Activated naive CD8-positive, alpha-beta T cell treated with anti-CD3 and anti-CD28 coated beads for 36 hours (primary cell): Measurements from ENCODE around the gene SUSD2. TPM values are rescaled to one million over a fixed set of nuclear protein-coding genes. Genes with fewer than 3 reads are reported as not detected.

Source experiments
- DNase-seq: peaks from one replicate; pipeline ENCODE4 v3.0.0; 2021
- H3K27ac Mint-ChIP-seq: one replicate; pipeline ENCODE4 v1.8.0; 2022; ENCODE audit warnings: mild to moderate bottlenecking, moderate library complexity, mixed read lengths
- H3K27me3 Mint-ChIP-seq: one replicate; pipeline ENCODE4 v1.8.0; 2022; ENCODE audit warnings: mild to moderate bottlenecking, mixed read lengths
- H3K36me3 Mint-ChIP-seq: one replicate; pipeline ENCODE4 v1.8.0; 2021; ENCODE audit warnings: mild to moderate bottlenecking, mixed read lengths
- H3K4me1 Mint-ChIP-seq: one replicate; pipeline ENCODE4 v1.8.0; 2021; ENCODE audit warnings: mixed read lengths
- H3K4me3 Mint-ChIP-seq: one replicate; pipeline ENCODE4 v1.8.0; 2022; ENCODE audit warnings: mild to moderate bottlenecking, moderate library complexity, mixed read lengths
- H3K9me3 Mint-ChIP-seq: one replicate; pipeline ENCODE4 v1.8.0; 2022; ENCODE audit warnings: mixed read lengths
- total RNA-seq, 2 experiments: library from RNA; stranded (reverse); gene quantifications; one replicate each; pipeline ENCODE4 v1.2.3, GENCODE V29; 2021

SUSD2 gene
- total RNA-seq, 2 experiments from 2014 or later: 0.56 to 0.80 TPM

DNA sequence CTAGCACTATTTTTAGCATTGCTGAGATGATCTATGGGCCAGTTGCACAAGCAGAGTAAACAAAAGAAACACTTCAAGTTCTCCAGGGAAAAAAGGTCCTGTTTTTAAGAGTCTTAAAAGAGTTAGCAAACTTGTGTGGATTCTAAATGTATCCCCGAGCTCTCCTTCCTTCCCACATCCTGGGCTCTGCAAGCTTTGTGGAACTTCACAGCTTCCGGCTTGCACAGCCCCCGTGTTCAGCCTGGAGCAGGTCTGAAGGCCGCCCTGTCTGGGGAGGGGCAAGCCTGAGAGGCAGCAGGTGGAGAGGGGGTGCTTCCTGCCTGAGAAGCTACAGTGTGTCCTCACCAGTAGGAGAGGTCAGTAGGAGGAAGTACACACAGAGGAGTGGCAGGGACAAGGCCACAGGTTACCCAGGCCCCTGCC lies 35.1 kb upstream of the SUSD2 start:
- H3K27ac Mint-ChIP-seq: peak overlapping the region; percentile 49
- peaks cover 63% of the 10 kb centered on the region for H3K4me1 Mint-ChIP-seq
- DNase-seq: no peak
- no peaks in the 10 kb centered on the region for H3K27me3 Mint-ChIP-seq
- H3K36me3 Mint-ChIP-seq: peaks cover 11% of the 10 kb centered on the region
- no peak overlapping the region for H3K4me3 Mint-ChIP-seq
- H3K9me3 Mint-ChIP-seq: no peaks in the 10 kb centered on the region

DNA sequence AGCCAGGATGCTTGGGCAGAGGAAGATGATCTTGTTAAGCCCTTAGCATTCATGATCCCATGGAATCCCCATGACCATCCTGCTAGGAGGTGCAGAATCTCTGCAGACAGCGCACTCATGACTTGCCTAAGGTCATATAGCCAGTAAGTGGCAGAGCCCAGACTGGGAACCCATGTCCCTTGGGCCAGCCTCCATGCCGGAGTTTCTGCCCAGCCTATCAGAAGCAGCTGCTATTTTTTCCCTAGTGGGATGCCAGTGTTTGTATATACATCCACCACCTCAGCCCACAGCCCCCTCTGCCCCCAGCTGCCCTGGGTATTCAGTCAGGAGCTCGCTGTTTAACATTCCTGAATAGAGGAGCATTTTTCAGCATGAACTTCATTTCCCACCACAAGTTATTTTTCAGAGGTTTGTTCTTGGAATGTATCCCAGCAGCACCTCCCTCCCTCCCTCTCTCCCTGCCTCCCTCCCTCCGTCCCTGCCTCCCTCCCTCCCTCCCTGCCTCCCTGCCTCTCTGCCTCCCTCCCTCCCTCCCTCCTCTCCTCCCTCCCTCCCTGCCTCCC lies 34.4 kb upstream of the SUSD2 start:
- Mint-ChIP-seq H3K4me3 (no peak overlapping the region), H3K4me1 (peaks cover 59% of the 10 kb centered on the region)

GRCh38 chr22:24147666-24148065 lies 33.6 kb upstream of the SUSD2 start:
- peaks cover 53% of the 10 kb centered on the region for H3K4me1 Mint-ChIP-seq
- no peaks in the 10 kb centered on the region for H3K27me3 Mint-ChIP-seq
- DNase-seq: no peak
- H3K4me3 Mint-ChIP-seq: no peak overlapping the region
- peaks cover 12% of the 10 kb centered on the region for H3K36me3 Mint-ChIP-seq
- H3K9me3 Mint-ChIP-seq: no peaks in the 10 kb centered on the region
- no peak overlapping the region for H3K27ac Mint-ChIP-seq

More for the DNA sequence above, 34.4 kb upstream of the SUSD2 start:
- Mint-ChIP-seq H3K27me3 (no peaks in the 10 kb centered on the region), H3K27ac (no peak overlapping the region), H3K36me3 (peaks cover 12% of the 10 kb centered on the region), H3K9me3 (no peaks in the 10 kb centered on the region)
- DNase-seq: no peak

- Mint-ChIP-seq H3K9me3 (no peaks in the 10 kb centered on the region), H3K4me1 (peaks cover 55% of the 10 kb centered on the region), H3K27ac (no peak overlapping the region), H3K27me3 (no peaks in the 10 kb centered on the region), H3K36me3 (peaks cover 7% of the 10 kb centered on the region), H3K4me3 (no peak overlapping the region)
- no peak for DNase-seq
These were observed 32.8 kb upstream of the SUSD2 start for GRCh38 chr22:24148266-24149197.

- Mint-ChIP-seq H3K4me3 (no peak overlapping the region), H3K4me1 (peaks cover 56% of the 10 kb centered on the region), H3K9me3 (no peaks in the 10 kb centered on the region), H3K27me3 (no peaks in the 10 kb centered on the region), H3K27ac (no peak overlapping the region), H3K36me3 (peaks cover 7% of the 10 kb centered on the region)
- no peak for DNase-seq
These were observed 32.1 kb upstream of the SUSD2 start for GRCh38 chr22:24149198-24149590.

- Mint-ChIP-seq H3K4me3 (no peak overlapping the region), H3K36me3 (peaks cover 5% of the 10 kb centered on the region), H3K9me3 (no peaks in the 10 kb centered on the region), H3K4me1 (peaks cover 61% of the 10 kb centered on the region), H3K27me3 (no peaks in the 10 kb centered on the region), H3K27ac (peak overlapping the region; percentile 65)
- DNase-seq: no peak
These were observed 27.9 kb upstream of the SUSD2 start for GRCh38 chr22:24153353-24153752.

- peak overlapping the region; percentile 65 for H3K27ac Mint-ChIP-seq
- no peaks in the 10 kb centered on the region for H3K9me3 Mint-ChIP-seq
- H3K36me3 Mint-ChIP-seq: peaks cover 7% of the 10 kb centered on the region
- no peak for DNase-seq
- H3K4me1 Mint-ChIP-seq: peaks cover 63% of the 10 kb centered on the region
- no peaks in the 10 kb centered on the region for H3K27me3 Mint-ChIP-seq
- no peak overlapping the region for H3K4me3 Mint-ChIP-seq
These were observed 27.3 kb upstream of the SUSD2 start for GRCh38 chr22:24153959-24154358.

DNA sequence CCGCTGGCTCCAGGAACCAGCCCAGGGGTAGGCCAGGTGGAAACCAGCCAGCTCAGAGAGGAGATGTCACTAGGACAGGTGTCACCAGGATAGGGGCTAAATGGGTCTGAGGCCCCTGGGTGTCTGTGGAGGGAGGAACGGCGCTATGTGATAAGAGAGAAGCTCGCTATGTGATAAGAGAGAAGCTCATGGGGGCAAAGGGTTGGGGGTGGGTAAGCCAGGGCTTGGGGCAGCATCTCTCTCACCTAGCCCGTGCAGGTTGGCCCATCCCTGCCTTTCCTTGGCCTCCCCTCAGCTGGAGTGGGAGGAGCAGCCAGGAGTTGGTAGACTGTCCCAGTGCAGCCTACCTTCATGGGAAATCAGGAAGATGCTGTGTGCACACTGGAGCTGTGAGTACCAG lies 26.5 kb upstream of the SUSD2 start:
- Mint-ChIP-seq H3K4me3 (peak overlapping the region; percentile 35), H3K27ac (no peak overlapping the region), H3K36me3 (peaks cover 5% of the 10 kb centered on the region), H3K4me1 (peaks cover 62% of the 10 kb centered on the region), H3K27me3 (no peaks in the 10 kb centered on the region), H3K9me3 (no peaks in the 10 kb centered on the region)
- DNase-seq: no peak

DNA sequence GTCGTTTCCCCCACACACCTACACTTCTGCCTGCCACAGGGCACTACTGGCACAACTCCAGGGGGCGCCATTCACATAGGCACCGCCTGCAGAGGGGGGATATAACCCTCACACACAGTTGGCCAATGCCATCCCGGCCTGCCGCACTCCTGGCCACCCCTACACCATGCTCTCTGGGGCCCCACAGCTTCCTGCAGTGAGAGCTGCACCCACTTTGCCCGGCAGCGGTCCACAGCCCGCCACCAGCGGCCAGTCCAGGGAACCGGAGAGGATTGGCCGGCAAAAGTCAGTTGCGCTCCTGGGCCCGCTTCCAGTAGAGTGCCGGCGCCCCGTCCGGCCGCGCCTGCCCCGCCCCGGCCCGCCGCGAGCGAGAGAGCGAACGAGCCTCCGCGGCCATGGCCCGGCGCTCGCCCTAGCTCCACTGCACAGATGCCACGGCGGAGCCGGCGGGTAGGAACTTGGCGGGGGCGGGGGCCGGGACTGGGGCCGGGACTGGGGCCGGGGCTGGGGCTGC lies 25.6 kb upstream of the SUSD2 start:
- DNase-seq: peak; percentile 65
- H3K4me3 Mint-ChIP-seq: peak overlapping the region; percentile 26
- peaks cover 5% of the 10 kb centered on the region for H3K36me3 Mint-ChIP-seq
- H3K27me3 Mint-ChIP-seq: no peaks in the 10 kb centered on the region
- no peaks in the 10 kb centered on the region for H3K9me3 Mint-ChIP-seq
- peaks cover 69% of the 10 kb centered on the region for H3K4me1 Mint-ChIP-seq
- H3K27ac Mint-ChIP-seq: no peak overlapping the region

- Mint-ChIP-seq H3K4me3 (peak overlapping the region; percentile 84), H3K27ac (peak overlapping the region; percentile 92), H3K27me3 (no peaks in the 10 kb centered on the region), H3K4me1 (peaks cover 74% of the 10 kb centered on the region), H3K36me3 (peaks cover 5% of the 10 kb centered on the region), H3K9me3 (no peaks in the 10 kb centered on the region)
- peak; percentile 86 for DNase-seq
These were observed 25.0 kb upstream of the SUSD2 start for GRCh38 chr22:24156141-24156912.

- Mint-ChIP-seq H3K4me1 (peaks cover 79% of the 10 kb centered on the region), H3K36me3 (peaks cover 2% of the 10 kb centered on the region), H3K9me3 (no peaks in the 10 kb centered on the region), H3K27me3 (no peaks in the 10 kb centered on the region), H3K4me3 (peak overlapping the region; percentile 84), H3K27ac (peak overlapping the region; percentile 92)
- peak; percentile 90 for DNase-seq
These were observed 24.1 kb upstream of the SUSD2 start for GRCh38 chr22:24156913-24157821.

GRCh38 chr22:24157822-24158135 lies 23.5 kb upstream of the SUSD2 start:
- peak overlapping the region; percentile 92 for H3K27ac Mint-ChIP-seq
- peaks cover 2% of the 10 kb centered on the region for H3K36me3 Mint-ChIP-seq
- no peaks in the 10 kb centered on the region for H3K27me3 Mint-ChIP-seq
- peaks cover 85% of the 10 kb centered on the region for H3K4me1 Mint-ChIP-seq
- H3K4me3 Mint-ChIP-seq: peak overlapping the region; percentile 84
- DNase-seq: peak; percentile 30
- no peaks in the 10 kb centered on the region for H3K9me3 Mint-ChIP-seq

DNA sequence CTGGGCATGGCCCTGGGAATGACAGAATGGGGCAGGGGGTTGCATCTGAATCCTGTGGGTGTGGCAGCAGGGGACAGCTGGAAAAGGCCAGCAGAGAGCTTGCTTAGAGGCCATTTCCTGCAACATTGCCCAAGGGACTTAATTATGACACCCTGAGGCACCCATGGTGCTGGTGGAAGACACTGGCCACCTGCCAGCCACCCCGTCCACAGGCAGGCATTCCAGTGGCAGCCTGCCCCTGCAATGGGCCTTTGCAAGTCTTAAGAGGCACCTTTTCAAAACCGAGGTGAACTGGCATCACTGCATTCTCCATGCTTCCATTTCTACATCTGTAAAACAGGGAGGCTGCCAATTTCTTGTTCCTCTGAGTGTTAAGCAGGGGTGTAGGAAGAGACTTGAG lies 21.6 kb upstream of the SUSD2 start:
- Mint-ChIP-seq H3K27ac (no peak overlapping the region), H3K4me1 (peaks cover 71% of the 10 kb centered on the region), H3K4me3 (no peak overlapping the region)

GRCh38 chr22:24160546-24160945 lies 20.7 kb upstream of the SUSD2 start:
- H3K27me3 Mint-ChIP-seq: no peaks in the 10 kb centered on the region
- no peak overlapping the region for H3K4me3 Mint-ChIP-seq
- H3K4me1 Mint-ChIP-seq: peaks cover 62% of the 10 kb centered on the region
- H3K36me3 Mint-ChIP-seq: peaks cover 2% of the 10 kb centered on the region
- no peak for DNase-seq
- H3K9me3 Mint-ChIP-seq: no peaks in the 10 kb centered on the region
- peak overlapping the region; percentile 31 for H3K27ac Mint-ChIP-seq

More for the DNA sequence above, 21.6 kb upstream of the SUSD2 start:
- no peak for DNase-seq
- Mint-ChIP-seq H3K9me3 (no peaks in the 10 kb centered on the region), H3K36me3 (peaks cover 2% of the 10 kb centered on the region), H3K27me3 (no peaks in the 10 kb centered on the region)
